Sigmoid colon (tissue), 7 donors: Measurements from ENCODE around the gene CFDP1. TPM values are rescaled to one million over a fixed set of nuclear protein-coding genes. Genes with fewer than 3 reads are reported as not detected.
A peak's percentile ranks its signal among the peaks of the same experiment; 100 is the strongest.

Experiments
- DNase-seq: peaks from one replicate; pipeline ENCODE4 v3.0.0-alpha.2; 2019
- H3K27ac ChIP-seq, 4 donors: fragments of 200-600 bp; sonication (generic); one replicate each; pipeline ENCODE4 v1.5.1; 2016 to 2019; ENCODE audit warnings: mild to moderate bottlenecking in 1 of 4
- H3K27me3 ChIP-seq, 3 donors: fragments of 200-600 bp; sonication (generic); one replicate each; pipeline ENCODE4 v1.5.1; 2019; ENCODE audit warnings: mild to moderate bottlenecking in 1 of 3
- H3K36me3 ChIP-seq, 4 donors: fragments of 200-600 bp; sonication (generic); one replicate each; pipeline ENCODE4 v1.5.1; 2016 to 2019
- H3K4me1 ChIP-seq, 4 donors: fragments of 200-600 bp; sonication (generic); one replicate each; pipeline ENCODE4 v1.5.1; 2017 to 2019
- H3K4me3 ChIP-seq, 4 donors: fragments of 200-600 bp; sonication (generic); one replicate each; pipeline ENCODE4 v1.5.1; 2017 to 2019; ENCODE audit warnings: mild to moderate bottlenecking in 2 of 4, moderate library complexity in 1 of 4
- H3K9me3 ChIP-seq, 4 donors: fragments of 200-600 bp in 3 of 4; sonication (generic) in 3 of 4; one replicate each; pipeline versions ENCODE4 v1.5.1 to v1.6.1; 2013 to 2019
- CTCF ChIP-seq, 4 experiments: fragments of 450-650 bp in 3 of 4; fragments of 200-600 bp in 1 of 4; IDR thresholded peaks; one replicate each; pipeline ENCODE4 v1.5.1; 2016 to 2019; ENCODE audit warnings: antibody characterized with exemption in 4 of 4, mild to moderate bottlenecking in 3 of 4, moderate library complexity in 2 of 4
- EP300 ChIP-seq, 4 donors: sonication (generic); formaldehyde crosslinking; IDR thresholded peaks; one replicate each; pipeline ENCODE4 v1.6.1; 2017; ENCODE audit warnings: antibody characterized with exemption in 4 of 4
- POLR2A ChIP-seq, 2 donors: fragments of 450-650 bp; IDR thresholded peaks; one replicate each; pipeline ENCODE4 v1.6.1; 2016; ENCODE audit warnings: antibody characterized with exemption in 2 of 2, mild to moderate bottlenecking in 2 of 2, moderate library complexity in 2 of 2
- POLR2AphosphoS5 ChIP-seq, 4 donors: sonication (generic); formaldehyde crosslinking; IDR thresholded peaks; one replicate each; pipeline ENCODE4 v1.6.1; 2017; ENCODE audit warnings: antibody characterized with exemption in 4 of 4
- WGBS, 2 donors: extraction: QIAGEN DNeasy Blood & Tissue Kit; methylation state at CpG; one replicate each; pipeline ENCODE4 v1.1.7; 2013; 5-methylcytosine and 5-hydroxymethylcytosine counted together
- intact Hi-C: fragments of 100-400 bp; cut with DNase I; formaldehyde crosslinking; loops from one replicate; pipeline ENCODE4 v1.15.1; 2023
- polyA plus RNA-seq, 3 donors: library from polyadenylated mRNA; stranded (reverse); fragments of 200-250 nt; gene quantifications; one replicate each; pipeline ENCODE4 v1.2.3, GENCODE V29; 2013
- total RNA-seq, 4 donors: library from RNA; depleted of rRNA; stranded (reverse); fragments of >200 nt; gene quantifications; one replicate each; pipeline ENCODE4 v1.1.0, GENCODE V29; 2016
- donor health status: healthy with polysubstance abuse.
- donor health status: Bipolar disorder and iron deficiency.
- donor health status: healthy.

The CFDP1 gene
- total and polyA plus RNA-seq, 7 donors = 42.1 to 382 (median 61.1) TPM

- intact Hi-C loops = no loop called here
- Histone ChIP-seq H3K27me3 (no peaks in the 10 kb centered on the region), H3K9me3 (no peaks in the 10 kb centered on the region), H3K36me3 (peaks cover 0 to 36% (median 5%) of the 10 kb centered on the region in 4 donors), H3K4me1 (peaks cover 0 to 9% (median 5%) of the 10 kb centered on the region in 4 donors), H3K27ac (no peak overlapping the region), H3K4me3 (no peak overlapping the region)
- no peak for TF ChIP-seq EP300 (IDR thresholded peaks at IDR 0.05)
- no peak for TF ChIP-seq POLR2AphosphoS5 (IDR thresholded peaks at IDR 0.05)
- TF ChIP-seq CTCF (IDR thresholded peaks at IDR 0.05) = no peak
- TF ChIP-seq POLR2A (IDR thresholded peaks at IDR 0.05) = no peak
- no peak for DNase-seq
- 93 to 95% methylated on average over 6 of the region's 6 CpGs for WGBS, 2 donors
These were observed 135.0 kb downstream of the CFDP1 start for GRCh38 chr16:75298267-75298666.

GRCh38 chr16:75296606-75297005, 136.7 kb downstream of the CFDP1 start:
- Histone ChIP-seq H3K4me1 (peaks cover 0 to 15% (median 5%) of the 10 kb centered on the region in 4 donors), H3K4me3 (no peak overlapping the region), H3K27me3 (no peaks in the 10 kb centered on the region), H3K9me3 (no peaks in the 10 kb centered on the region), H3K27ac (no peak overlapping the region), H3K36me3 (peaks cover 2 to 46% (median 8%) of the 10 kb centered on the region in 4 donors)
- WGBS, 2 donors = 67 to 79% methylated on average over 1 of the region's 1 CpG
- peak; percentile 71 for DNase-seq
- TF ChIP-seq EP300 (IDR thresholded peaks at IDR 0.05) = no peak
- no peak for TF ChIP-seq POLR2A (IDR thresholded peaks at IDR 0.05)
- no peak for TF ChIP-seq CTCF (IDR thresholded peaks at IDR 0.05)
- no peak for TF ChIP-seq POLR2AphosphoS5 (IDR thresholded peaks at IDR 0.05)
- intact Hi-C loops = no loop called here

GRCh38 chr16:75294773-75295459, 138.4 kb downstream of the CFDP1 start:
- intact Hi-C loops = no loop called here
- Histone ChIP-seq H3K36me3 (peaks cover 0 to 42% (median 5%) of the 10 kb centered on the region in 4 donors), H3K27ac (no peak overlapping the region), H3K4me3 (no peak overlapping the region), H3K9me3 (no peaks in the 10 kb centered on the region), H3K27me3 (no peaks in the 10 kb centered on the region), H3K4me1 (peaks cover 0 to 15% (median 5%) of the 10 kb centered on the region in 4 donors)
- TF ChIP-seq POLR2AphosphoS5 (IDR thresholded peaks at IDR 0.05) = no peak
- TF ChIP-seq CTCF (IDR thresholded peaks at IDR 0.05) = no peak
- TF ChIP-seq EP300 (IDR thresholded peaks at IDR 0.05) = no peak
- no peak for TF ChIP-seq POLR2A (IDR thresholded peaks at IDR 0.05)
- no peak for DNase-seq
- 95 to 96% methylated on average over 6 of the region's 6 CpGs for WGBS, 2 donors

GRCh38 chr16:75293772-75294171, 139.5 kb downstream of the CFDP1 start:
- Histone ChIP-seq H3K9me3 (no peaks in the 10 kb centered on the region), H3K4me3 (peak overlapping the region in 2 of 4 donors; percentile 2 to 11), H3K27me3 (no peaks in the 10 kb centered on the region), H3K27ac (peak overlapping the region in 3 of 4 donors; percentile 46 to 57 (median 49)), H3K4me1 (peaks cover 0 to 15% (median 5%) of the 10 kb centered on the region in 4 donors), H3K36me3 (peaks cover 0 to 36% (median 7%) of the 10 kb centered on the region in 4 donors)
- TF ChIP-seq POLR2AphosphoS5 (IDR thresholded peaks at IDR 0.05) (no peak), EP300 (IDR thresholded peaks at IDR 0.05) (no peak), POLR2A (IDR thresholded peaks at IDR 0.05) (no peak), CTCF (IDR thresholded peaks at IDR 0.05) (no peak)
- intact Hi-C loops = no loop called here
- WGBS, 2 donors = 82 to 86% methylated on average over 6 of the region's 6 CpGs
- no peak for DNase-seq
